AG09309 (cell line): Measurements from ENCODE around the gene ALG1L2.
"Not testable (repeated sequence)": the region's sequence is repeated elsewhere in the genome, so short reads cannot be mapped to it uniquely, and the experiment has no call there.

Experiments
- DNase-seq: peaks from one replicate; pipeline ENCODE4 v3.0.0-alpha.2; 2010; ENCODE audit warnings: low read depth
- H3K4me3 ChIP-seq: 2 replicates; pipeline ENCODE4 v1.5.1; 2011; ENCODE audit warnings: mild to moderate bottlenecking, low read depth, low read length, moderate library complexity; ENCODE audit not compliant: control insufficient read depth
- TF ChIP-seq, protein P1 (sequence below): IDR thresholded peaks from 2 replicates; pipeline ENCODE4 v1.5.1; 2011; ENCODE audit warnings: mild to moderate bottlenecking, low read depth, low read length, inconsistent platforms; ENCODE audit not compliant: insufficient read depth, control insufficient read depth; ENCODE audit errors: missing control alignments

ALG1L2 gene

DNA sequence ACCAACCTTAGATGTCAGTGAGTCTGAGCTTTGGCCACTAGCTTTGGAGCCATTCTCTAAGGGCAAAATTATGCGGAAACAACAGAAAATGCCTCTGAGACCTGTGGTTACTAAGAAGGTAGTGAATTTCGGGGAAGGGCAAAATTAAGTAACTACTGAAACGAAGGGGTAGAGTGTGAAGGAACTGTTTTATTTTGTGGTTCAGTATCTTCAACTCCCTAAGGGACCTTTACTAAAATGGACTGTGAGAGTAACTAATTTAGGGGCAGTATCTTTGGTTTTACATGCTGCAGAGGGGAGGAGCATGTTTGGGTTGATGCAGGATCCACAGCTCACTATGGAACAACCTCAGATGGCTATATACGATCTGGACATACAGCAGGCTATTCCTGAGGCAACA, 8.0 kb upstream of the ALG1L2 start:
- H3K4me3 ChIP-seq: no peak overlapping the region
- TF ChIP-seq, protein P1, sequence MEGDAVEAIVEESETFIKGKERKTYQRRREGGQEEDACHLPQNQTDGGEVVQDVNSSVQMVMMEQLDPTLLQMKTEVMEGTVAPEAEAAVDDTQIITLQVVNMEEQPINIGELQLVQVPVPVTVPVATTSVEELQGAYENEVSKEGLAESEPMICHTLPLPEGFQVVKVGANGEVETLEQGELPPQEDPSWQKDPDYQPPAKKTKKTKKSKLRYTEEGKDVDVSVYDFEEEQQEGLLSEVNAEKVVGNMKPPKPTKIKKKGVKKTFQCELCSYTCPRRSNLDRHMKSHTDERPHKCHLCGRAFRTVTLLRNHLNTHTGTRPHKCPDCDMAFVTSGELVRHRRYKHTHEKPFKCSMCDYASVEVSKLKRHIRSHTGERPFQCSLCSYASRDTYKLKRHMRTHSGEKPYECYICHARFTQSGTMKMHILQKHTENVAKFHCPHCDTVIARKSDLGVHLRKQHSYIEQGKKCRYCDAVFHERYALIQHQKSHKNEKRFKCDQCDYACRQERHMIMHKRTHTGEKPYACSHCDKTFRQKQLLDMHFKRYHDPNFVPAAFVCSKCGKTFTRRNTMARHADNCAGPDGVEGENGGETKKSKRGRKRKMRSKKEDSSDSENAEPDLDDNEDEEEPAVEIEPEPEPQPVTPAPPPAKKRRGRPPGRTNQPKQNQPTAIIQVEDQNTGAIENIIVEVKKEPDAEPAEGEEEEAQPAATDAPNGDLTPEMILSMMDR: no peak
- DNase-seq: no peak

DNA sequence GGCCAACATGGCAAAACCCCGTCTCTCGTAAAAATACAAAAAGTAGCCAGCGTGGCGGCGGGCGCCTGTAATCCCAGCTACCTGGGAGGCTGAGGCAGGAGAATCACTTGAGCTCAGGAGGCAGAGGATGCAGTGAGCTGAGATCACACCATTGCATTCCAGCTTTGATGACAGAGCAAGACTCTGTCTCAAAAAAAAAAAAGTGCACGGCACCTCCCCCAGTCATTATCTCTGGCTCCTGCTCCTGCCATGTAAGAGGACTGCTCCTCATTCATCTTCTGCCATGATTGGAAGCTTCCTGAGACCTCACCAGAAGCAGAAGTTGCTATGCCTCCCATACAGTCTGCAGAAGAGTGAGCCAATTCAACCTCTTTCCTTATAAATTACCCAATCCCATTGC, 4.0 kb upstream of the ALG1L2 start:
- DNase-seq: no peak
- H3K4me3 ChIP-seq: no peak overlapping the region
- TF ChIP-seq, protein P1: no peak

DNA sequence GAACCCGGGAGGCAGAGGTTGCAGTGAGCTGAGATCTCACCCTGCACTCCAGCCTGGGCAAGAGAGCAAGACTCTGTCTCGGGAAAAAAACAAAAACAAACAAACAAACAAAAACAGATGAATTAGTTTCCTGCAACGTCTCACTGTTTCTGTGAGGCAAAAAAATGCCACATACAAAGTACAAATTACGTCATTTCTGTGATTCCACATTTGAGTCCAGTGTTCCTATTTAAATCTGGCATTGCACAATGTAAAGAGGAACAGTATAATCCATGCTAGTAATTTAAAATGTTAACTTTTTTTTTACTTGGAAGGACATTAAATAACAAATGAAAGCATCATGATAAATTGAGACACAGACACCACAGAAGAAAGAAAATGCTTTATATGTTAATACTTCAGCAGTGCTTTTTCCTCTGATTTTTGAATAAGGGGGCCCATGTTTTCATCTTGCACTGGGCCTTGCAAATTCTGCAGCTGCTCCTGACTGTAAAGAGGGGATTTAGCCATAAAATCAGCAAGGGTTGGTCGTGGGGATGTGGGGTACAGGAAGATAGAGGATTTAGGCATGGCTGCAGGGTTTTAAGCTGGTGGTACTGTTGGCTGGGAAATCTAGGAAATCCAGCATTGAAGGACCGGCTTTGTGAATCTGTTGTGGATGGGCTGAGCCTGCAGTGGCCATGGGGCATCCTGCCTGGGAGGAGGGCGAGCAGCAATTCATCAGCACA, 1.9 kb downstream of the ALG1L2 start:
- not testable (repeated sequence) for H3K4me3 ChIP-seq, DNase-seq

DNA sequence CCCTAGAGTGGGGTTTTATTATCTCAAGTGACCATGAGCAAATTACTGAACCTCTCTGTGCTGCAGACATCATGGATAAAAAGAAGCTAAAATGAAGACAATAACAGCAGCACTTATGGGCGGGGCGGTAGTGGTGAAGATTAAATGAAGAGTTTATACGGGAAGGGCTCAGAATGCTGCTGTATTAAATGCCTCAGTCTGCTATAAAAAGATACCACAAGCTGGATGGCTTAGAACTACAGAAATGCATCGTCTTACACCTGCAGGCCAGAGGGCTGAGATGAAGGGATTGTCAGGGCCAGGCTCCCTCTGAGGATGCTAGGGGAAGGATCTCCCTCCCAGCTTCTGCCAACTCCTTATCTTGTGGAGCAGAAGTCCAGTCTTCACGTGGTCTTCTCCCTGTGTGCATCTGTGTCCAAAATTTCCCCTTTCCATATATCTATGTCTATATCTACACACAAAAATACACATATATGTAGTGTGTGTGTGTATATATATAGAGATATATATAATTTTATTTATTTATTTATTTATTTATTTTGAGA, 2.9 kb downstream of the ALG1L2 start:
- H3K4me3 ChIP-seq: no peak overlapping the region
- DNase-seq: no peak
- TF ChIP-seq, protein P1: no peak

DNA sequence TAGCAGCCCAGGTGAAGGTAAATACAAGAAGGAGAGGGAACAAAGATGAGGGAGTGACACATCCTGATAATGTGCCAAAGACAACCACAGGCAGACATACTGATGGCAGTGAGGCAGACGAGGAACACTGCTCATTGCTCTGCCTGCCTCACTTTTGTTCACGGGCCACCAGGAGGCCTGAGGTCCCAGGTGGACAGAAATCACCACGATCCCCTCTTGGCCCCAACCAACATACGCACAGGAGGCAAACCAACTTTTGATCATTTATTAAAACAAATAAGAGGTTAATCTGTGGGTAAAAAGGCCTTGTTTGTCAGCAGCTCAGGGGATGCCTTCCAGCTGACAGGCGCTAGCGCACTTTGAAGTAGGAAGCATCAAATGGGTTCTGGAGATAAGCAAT, 4.2 kb downstream of the ALG1L2 start:
- TF ChIP-seq, protein P1: no peak
- H3K4me3 ChIP-seq: no peak overlapping the region
- no peak for DNase-seq

DNA sequence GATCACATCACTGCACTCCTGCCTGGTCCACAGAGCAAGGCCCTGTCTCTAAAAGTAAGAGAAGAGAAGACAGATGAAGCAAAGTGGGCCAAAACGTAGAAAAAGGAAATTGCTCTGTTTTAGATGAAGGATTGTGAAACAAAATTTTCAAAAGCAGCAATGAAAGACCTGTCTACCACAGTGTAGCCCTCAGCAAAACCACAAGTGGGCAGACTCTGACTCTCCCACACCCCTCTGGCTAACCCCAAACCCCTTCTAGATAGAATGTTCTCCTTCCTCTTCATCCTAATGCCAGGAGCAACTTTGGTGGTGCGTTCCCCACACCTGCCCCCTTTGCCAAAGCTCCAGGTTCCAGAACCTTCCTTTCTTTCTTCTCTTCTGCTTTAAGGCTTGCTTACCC, 5.0 kb downstream of the ALG1L2 start:
- DNase-seq, H3K4me3 ChIP-seq: not testable (repeated sequence)

DNA sequence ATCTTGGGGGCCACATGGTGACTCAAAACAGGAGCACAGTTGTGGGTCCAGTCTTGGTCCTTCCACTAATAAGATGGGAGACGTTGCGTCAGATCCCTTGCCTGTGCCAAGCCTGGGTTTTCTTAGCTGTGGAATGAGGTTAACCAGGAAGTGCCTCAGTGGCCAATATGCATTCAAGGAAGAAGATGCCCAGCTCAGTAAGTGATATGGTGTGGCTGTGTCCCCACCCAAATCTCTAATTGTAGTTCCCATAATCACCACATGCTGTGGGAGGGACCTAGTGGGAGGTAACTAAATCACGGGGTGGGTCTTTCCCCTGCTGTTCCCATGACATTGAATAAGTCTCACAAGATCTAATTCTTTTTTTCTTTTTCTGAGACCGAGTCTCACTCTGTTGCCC, 6.4 kb downstream of the ALG1L2 start:
- no peak overlapping the region for H3K4me3 ChIP-seq
- no peak for DNase-seq
- TF ChIP-seq, protein P1: no peak

DNA sequence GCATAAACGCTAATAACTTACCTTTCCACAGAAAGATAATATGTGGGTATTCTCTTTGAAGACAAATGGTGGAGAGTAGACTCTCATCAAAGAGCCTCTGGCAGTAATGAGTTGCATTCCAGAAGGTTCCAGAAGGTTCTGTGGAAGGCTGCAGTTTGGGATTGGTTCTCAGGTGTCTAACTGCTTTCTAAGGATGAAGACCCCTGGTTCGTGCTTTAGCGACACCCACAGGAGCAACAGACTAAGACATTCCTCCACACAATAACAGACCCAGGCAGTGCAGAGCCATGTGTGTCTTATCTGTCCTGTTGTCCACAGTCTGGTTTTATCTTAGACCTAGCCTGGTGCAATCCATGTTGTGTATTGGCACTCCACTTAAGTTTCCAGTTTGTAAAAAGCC, 9.1 kb downstream of the ALG1L2 start:
- H3K4me3 ChIP-seq, DNase-seq: not testable (repeated sequence)
